NCI-H2227 (cell line): Measurements from ENCODE around the gene SPRR1A.

ENCODE experiments used
- DNase-seq: peaks from one replicate; lab custom pipeline; 2025; ENCODE audit not compliant: unreplicated experiment; lab: John Stamatoyannopoulos, UW

Gene SPRR1A

DNA sequence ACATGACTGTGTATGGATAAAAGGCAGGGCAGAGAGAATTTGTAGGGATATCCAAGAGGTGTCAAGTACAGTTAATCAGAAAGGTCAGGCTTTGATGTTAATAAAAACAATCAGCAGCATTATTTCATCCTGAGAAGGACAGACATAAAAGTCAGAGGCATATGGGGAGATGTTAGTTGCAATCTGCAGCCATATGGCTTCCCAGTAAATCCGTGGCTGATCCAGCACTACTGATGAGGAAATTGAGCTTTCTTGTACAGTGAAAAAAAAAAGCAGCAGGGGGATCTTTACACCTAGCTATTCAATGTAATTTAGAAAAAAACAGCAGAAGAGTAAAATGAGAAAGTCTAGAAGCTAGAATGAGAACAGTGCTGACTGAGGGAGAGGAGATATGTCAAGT lies 44.9 kb downstream of the SPRR1A start:
- no peak for DNase-seq

DNA sequence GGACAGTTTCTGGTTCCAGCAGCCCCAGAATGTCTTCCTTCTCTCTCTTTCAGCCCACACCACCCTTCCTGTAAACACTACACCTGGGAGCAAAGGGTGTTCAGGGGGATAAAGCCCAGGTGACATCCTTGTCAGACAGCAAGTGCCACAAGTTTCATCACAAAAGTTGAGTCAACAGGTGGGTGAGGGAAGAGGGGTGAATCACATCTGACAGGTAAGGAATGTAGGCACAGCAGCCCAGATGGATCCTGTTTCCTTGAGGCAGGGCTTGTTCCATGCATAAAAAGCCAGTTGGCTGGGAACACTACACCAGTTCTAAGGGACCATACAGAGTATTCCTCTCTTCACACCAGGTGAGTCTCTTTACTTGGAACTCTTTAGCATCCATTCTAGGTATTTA lies 47.0 kb downstream of the SPRR1A start, which contains the start of gene SPRR1B:
TSS of gene SPRR1B (plus strand) at position 309 of the 400 bp plus-strand sequence. CDS start 1,143 bp downstream, outside the sequence.
- DNase-seq = no peak

DNA sequence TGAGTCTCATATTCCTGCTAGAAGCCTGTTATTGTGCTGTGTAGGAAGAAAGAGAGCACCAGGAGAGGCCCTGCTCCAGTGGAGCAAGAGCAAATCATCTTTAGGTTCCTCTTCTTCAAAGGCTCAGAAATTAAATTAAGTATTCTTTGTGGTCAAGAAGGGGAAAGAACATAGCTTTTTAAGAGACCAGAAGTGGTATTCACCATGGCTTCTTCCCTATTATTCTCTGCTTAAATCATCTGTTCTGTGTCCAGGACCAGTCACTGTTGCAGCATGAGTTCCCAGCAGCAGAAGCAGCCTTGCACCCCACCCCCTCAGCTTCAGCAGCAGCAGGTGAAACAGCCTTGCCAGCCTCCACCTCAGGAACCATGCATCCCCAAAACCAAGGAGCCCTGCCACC lies 48.2 kb downstream of the SPRR1A start:
- no peak for DNase-seq

DNA sequence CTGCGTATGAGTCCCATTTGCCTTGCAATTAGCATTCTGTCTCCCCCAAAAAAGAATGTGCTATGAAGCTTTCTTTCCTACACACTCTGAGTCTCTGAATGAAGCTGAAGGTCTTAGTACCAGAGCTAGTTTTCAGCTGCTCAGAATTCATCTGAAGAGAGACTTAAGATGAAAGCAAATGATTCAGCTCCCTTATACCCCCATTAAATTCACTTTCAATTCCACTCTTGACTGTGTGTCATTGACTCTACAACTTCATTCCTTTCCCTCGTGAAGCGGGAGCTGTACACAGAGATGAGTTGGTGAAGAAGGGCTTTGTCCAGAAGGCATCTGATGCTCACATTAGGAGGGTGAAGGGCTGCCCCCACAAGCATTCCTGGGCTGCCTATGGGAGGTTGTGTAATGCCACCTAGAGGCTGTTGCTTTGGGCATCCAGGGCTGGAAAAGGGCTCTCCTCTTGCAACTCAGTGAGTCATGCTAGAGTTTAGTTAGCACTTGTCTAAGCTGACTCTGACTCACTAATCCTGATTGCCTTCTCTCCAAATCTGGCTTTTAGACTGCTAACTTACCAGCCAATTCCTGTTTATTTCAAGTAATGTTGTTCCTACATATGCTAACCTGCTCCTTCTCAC lies 48.9 kb downstream of the SPRR1A start:
- no peak for DNase-seq

DNA sequence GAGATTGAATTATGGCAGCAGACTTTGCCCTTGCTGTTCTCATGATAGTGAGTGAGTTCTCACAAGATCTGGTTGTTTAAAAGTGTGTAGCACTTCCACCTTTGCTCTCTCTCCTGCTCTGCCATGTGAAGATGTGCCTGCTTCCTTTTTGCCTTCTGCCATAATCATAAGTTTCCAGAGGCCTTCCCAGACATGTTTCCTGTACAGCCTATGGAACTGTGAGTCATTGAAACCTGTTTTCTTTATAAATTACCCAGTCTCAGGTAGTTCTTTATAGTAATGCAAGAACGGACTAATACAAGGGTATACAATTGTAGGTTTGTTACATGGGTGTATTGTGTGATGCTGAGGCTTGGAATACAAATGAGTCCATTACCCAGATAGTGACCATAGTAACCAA lies 51.3 kb downstream of the SPRR1A start:
- DNase-seq = no peak
